ENCODE results near the gene TMEM178B. TPM values are rescaled to one million over a fixed set of nuclear protein-coding genes. Genes with fewer than 3 reads are reported as not detected.

The TMEM178B gene
- total RNA-seq, 1 experiment from 2014 or later, result 0.39 TPM

GRCh38 chr7:141386881-141387280 lies 313.0 kb downstream of the TMEM178B start:
- H3K27ac ChIP-seq (ENCODE audit: low read length), result no peak overlapping the region
- TF ChIP-seq TCF7L2 (IDR thresholded peaks at IDR 0.05; ENCODE audit: low read depth, low read length), result no peak
- TF ChIP-seq CTCF (IDR thresholded peaks at IDR 0.05), result no peak
- TF ChIP-seq POLR2AphosphoS5 (IDR thresholded peaks at IDR 0.05; ENCODE audit: low read depth, low read length), result no peak
- TF ChIP-seq REST (IDR thresholded peaks at IDR 0.05; ENCODE audit: insufficient read depth in 1 of 2, low read depth in 2 of 2, low read length in 1 of 2), result no peak
- no peak for TF ChIP-seq SIN3A (IDR thresholded peaks at IDR 0.05; ENCODE audit: borderline replicate concordance, insufficient read depth, low read depth, low read length)
- intact Hi-C loops (cut with micrococcal nuclease; ENCODE audit: unreplicated experiment), result no loop called here
- BruUV-seq (replicated peaks), result no TSS peak
- in situ Hi-C loops (cut with HindIII; ENCODE audit: low pct_unique_long_range_greater_than_20kb, low sequenced_read_pairs), result no loop called here
- no peak for DNase-seq (ENCODE audit: low read depth, low spot score)
- H3K4me1 ChIP-seq (ENCODE audit: control insufficient read depth, insufficient read depth, low read length), result no peaks in the 10 kb centered on the region
- no peaks in the 10 kb centered on the region for H3K9me3 ChIP-seq (ENCODE audit: control insufficient read depth, insufficient read depth, low read depth, low read length)
- no peaks in the 10 kb centered on the region for H3K36me3 ChIP-seq (ENCODE audit: control insufficient read depth, insufficient read depth, low read length)
- no peaks in the 10 kb centered on the region; the same call in 1 of the 2 replicates for H3K27me3 ChIP-seq (ENCODE audit: control insufficient read depth, insufficient read depth, low read length)
- POLR2A ChIA-PET, result no interaction called here
- ATAC-seq, result no peak
- H3K4me3 ChIP-seq (ENCODE audit: low read depth in 2 of 2, low read length in 2 of 2), result no peak overlapping the region
- CTCF ChIA-PET, result no interaction called here

GRCh38 chr7:141387521-141388217 lies 313.8 kb downstream of the TMEM178B start:
- H3K4me3 ChIP-seq (ENCODE audit: low read depth in 2 of 2, low read length in 2 of 2), result no peak overlapping the region
- BruUV-seq (replicated peaks), result no TSS peak
- ATAC-seq (no peak), DNase-seq (ENCODE audit: low read depth, low spot score) (no peak)
- no peak for TF ChIP-seq POLR2AphosphoS5 (IDR thresholded peaks at IDR 0.05; ENCODE audit: low read depth, low read length)
- TF ChIP-seq SIN3A (IDR thresholded peaks at IDR 0.05; ENCODE audit: borderline replicate concordance, insufficient read depth, low read depth, low read length), result no peak
- TF ChIP-seq CTCF (IDR thresholded peaks at IDR 0.05), result no peak
- TF ChIP-seq TCF7L2 (IDR thresholded peaks at IDR 0.05; ENCODE audit: low read depth, low read length), result no peak
- TF ChIP-seq REST (IDR thresholded peaks at IDR 0.05; ENCODE audit: insufficient read depth in 1 of 2, low read depth in 2 of 2, low read length in 1 of 2), result no peak
- no peaks in the 10 kb centered on the region for H3K9me3 ChIP-seq (ENCODE audit: control insufficient read depth, insufficient read depth, low read depth, low read length)
- no peaks in the 10 kb centered on the region; the same call in 1 of the 2 replicates for H3K27me3 ChIP-seq (ENCODE audit: control insufficient read depth, insufficient read depth, low read length)
- intact Hi-C loops (cut with micrococcal nuclease; ENCODE audit: unreplicated experiment), result no loop called here
- POLR2A ChIA-PET, result no interaction called here
- H3K27ac ChIP-seq (ENCODE audit: low read length), result no peak overlapping the region
- no peaks in the 10 kb centered on the region for H3K4me1 ChIP-seq (ENCODE audit: control insufficient read depth, insufficient read depth, low read length)
- CTCF ChIA-PET, result no interaction called here
- H3K36me3 ChIP-seq (ENCODE audit: control insufficient read depth, insufficient read depth, low read length), result no peaks in the 10 kb centered on the region
- in situ Hi-C loops (cut with HindIII; ENCODE audit: low pct_unique_long_range_greater_than_20kb, low sequenced_read_pairs), result no loop called here

Data from Panc1 (cell line).